Neural progenitor cell (in vitro differentiated cells): ENCODE data around the gene CNR2. TPM values are rescaled to one million over a fixed set of nuclear protein-coding genes. Genes with fewer than 3 reads are reported as not detected.

Experiments used
- DNase-seq: peaks from one replicate; pipeline ENCODE4 v3.0.0-alpha.2; 2016; ENCODE audit warnings: low spot score
- H2AFZ ChIP-seq: fragments of 200-600 bp; sonication (generic); replicated peaks from 2 replicates; pipeline ENCODE4 v1.6.1; 2016; ENCODE audit warnings: antibody characterized with exemption
- H3F3A ChIP-seq: fragments of 200-600 bp; sonication (generic); 2 replicates; pipeline ENCODE4 v1.6.1; 2016; ENCODE audit warnings: antibody characterized with exemption, low read depth
- H3K27ac ChIP-seq: fragments of 200-600 bp; sonication (generic); 2 replicates; pipeline ENCODE4 v1.5.1; 2016; ENCODE audit warnings: mild to moderate bottlenecking
- H3K27me3 ChIP-seq: fragments of 200-600 bp; sonication (generic); 2 replicates; pipeline ENCODE4 v1.6.1; 2016; ENCODE audit warnings: mild to moderate bottlenecking, moderate library complexity
- H3K36me3 ChIP-seq: fragments of 200-600 bp; sonication (generic); 2 replicates; pipeline ENCODE4 v1.5.1; 2016
- H3K4me1 ChIP-seq: fragments of 200-600 bp; sonication (generic); 2 replicates; pipeline ENCODE4 v1.6.1; 2016; ENCODE audit warnings: mixed run types
- H3K4me2 ChIP-seq: fragments of 200-600 bp; sonication (generic); 2 replicates; pipeline ENCODE4 v1.6.1; 2016
- H3K4me3 ChIP-seq: fragments of 200-600 bp; sonication (generic); 2 replicates; pipeline ENCODE4 v1.5.1; 2016
- H3K79me2 ChIP-seq: fragments of 200-600 bp; sonication (generic); 2 replicates; pipeline ENCODE4 v1.6.1; 2016; ENCODE audit warnings: low read depth
- H3K9ac ChIP-seq: fragments of 200-600 bp; sonication (generic); 2 replicates; pipeline ENCODE4 v1.6.1; 2016
- H3K9me3 ChIP-seq: fragments of 200-600 bp; sonication (generic); 2 replicates; pipeline ENCODE4 v1.5.1; 2016; ENCODE audit warnings: low read depth
- H4K20me1 ChIP-seq: fragments of 200-600 bp; sonication (generic); 2 replicates; pipeline ENCODE4 v1.6.1; 2016; ENCODE audit warnings: low read depth
- H3K27ac Mint-ChIP-seq: 3 replicates; pipeline ENCODE4 v1.8.0; 2021; ENCODE audit warnings: mixed read lengths
- H3K27me3 Mint-ChIP-seq: 2 replicates; pipeline ENCODE4 v1.8.0; 2022; ENCODE audit warnings: low read depth, mild to moderate bottlenecking, inconsistent platforms, moderate library complexity, mixed read lengths; ENCODE audit not compliant: insufficient read depth
- H3K36me3 Mint-ChIP-seq: 3 replicates; pipeline ENCODE4 v1.8.0; 2021; ENCODE audit warnings: mixed read lengths
- H3K4me1 Mint-ChIP-seq: 3 replicates; pipeline ENCODE4 v1.8.0; 2021; ENCODE audit warnings: mixed read lengths
- H3K4me3 Mint-ChIP-seq: 3 replicates; pipeline ENCODE4 v1.8.0; 2021; ENCODE audit warnings: mild to moderate bottlenecking, moderate library complexity, mixed read lengths
- H3K9me3 Mint-ChIP-seq: 3 replicates; pipeline ENCODE4 v1.8.0; 2020; ENCODE audit warnings: mixed read lengths
- EZH2 ChIP-seq: fragments of 200-600 bp; sonication (generic); IDR thresholded peaks from 2 replicates; pipeline ENCODE4 v1.6.1; 2017; ENCODE audit warnings: antibody characterized with exemption, mild to moderate bottlenecking, moderate library complexity
- EZH2phosphoT487 ChIP-seq: fragments of 200-600 bp; sonication (generic); IDR thresholded peaks from 2 replicates; pipeline ENCODE4 v1.6.1; 2017; ENCODE audit warnings: antibody characterized with exemption
- total RNA-seq: library from RNA; depleted of rRNA; stranded (reverse); fragments of >200 nt; gene quantifications from 2 replicates; pipeline ENCODE4 v1.2.3, GENCODE V29; 2015; ENCODE audit warnings: low replicate concordance
- TF ChIP-seq, protein P1 (sequence below): fragments of 200-600 bp; sonication (generic); IDR thresholded peaks from 2 replicates; pipeline ENCODE4 v1.5.1; 2017; ENCODE audit warnings: antibody characterized with exemption, mild to moderate bottlenecking

The CNR2 gene
- total RNA-seq, 1 donor from 2014 or later: not detected

DNA sequence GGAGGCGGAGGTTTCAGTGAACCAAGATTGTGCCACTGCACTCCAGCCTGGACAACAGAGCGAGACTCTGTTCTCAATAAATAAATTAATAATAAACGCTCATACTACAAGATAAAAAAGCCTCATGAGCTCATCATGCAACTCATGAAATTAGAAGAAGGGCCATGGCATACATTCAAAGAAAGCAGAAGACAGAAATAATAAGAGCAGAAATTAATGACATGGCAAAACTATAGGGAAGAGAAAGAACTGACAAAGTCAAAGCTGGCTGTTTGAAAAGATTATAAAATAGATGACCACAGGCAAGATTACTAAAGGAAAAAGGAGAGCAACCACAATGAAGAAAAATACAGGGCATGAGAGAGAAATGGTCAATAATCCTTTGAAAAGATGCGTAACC, 30.4 kb downstream of the CNR2 start:
- Histone ChIP-seq H4K20me1 (no peaks in the 10 kb centered on the region), H2AFZ (no peak overlapping the region), H3K9me3 (peaks cover 6% of the 10 kb centered on the region), H3K27me3 (no peaks in the 10 kb centered on the region), H3K4me3 (no peak overlapping the region), H3F3A (no peaks in the 10 kb centered on the region), H3K4me1 (no peaks in the 10 kb centered on the region), H3K36me3 (no peaks in the 10 kb centered on the region), H3K9ac (no peak overlapping the region), H3K4me2 (no peak overlapping the region), H3K27ac (no peak overlapping the region), H3K79me2 (no peaks in the 10 kb centered on the region)
- Mint-ChIP-seq H3K27ac (no peak overlapping the region), H3K9me3 (peaks cover 24% of the 10 kb centered on the region), H3K4me1 (no peaks in the 10 kb centered on the region), H3K36me3 (peaks cover 2% of the 10 kb centered on the region), H3K27me3 (peaks cover 5% of the 10 kb centered on the region), H3K4me3 (no peak overlapping the region)
- no peak for DNase-seq
- TF ChIP-seq, protein P1, sequence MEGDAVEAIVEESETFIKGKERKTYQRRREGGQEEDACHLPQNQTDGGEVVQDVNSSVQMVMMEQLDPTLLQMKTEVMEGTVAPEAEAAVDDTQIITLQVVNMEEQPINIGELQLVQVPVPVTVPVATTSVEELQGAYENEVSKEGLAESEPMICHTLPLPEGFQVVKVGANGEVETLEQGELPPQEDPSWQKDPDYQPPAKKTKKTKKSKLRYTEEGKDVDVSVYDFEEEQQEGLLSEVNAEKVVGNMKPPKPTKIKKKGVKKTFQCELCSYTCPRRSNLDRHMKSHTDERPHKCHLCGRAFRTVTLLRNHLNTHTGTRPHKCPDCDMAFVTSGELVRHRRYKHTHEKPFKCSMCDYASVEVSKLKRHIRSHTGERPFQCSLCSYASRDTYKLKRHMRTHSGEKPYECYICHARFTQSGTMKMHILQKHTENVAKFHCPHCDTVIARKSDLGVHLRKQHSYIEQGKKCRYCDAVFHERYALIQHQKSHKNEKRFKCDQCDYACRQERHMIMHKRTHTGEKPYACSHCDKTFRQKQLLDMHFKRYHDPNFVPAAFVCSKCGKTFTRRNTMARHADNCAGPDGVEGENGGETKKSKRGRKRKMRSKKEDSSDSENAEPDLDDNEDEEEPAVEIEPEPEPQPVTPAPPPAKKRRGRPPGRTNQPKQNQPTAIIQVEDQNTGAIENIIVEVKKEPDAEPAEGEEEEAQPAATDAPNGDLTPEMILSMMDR: no peak
- TF ChIP-seq EZH2: no peak
- TF ChIP-seq EZH2phosphoT487: no peak

DNA sequence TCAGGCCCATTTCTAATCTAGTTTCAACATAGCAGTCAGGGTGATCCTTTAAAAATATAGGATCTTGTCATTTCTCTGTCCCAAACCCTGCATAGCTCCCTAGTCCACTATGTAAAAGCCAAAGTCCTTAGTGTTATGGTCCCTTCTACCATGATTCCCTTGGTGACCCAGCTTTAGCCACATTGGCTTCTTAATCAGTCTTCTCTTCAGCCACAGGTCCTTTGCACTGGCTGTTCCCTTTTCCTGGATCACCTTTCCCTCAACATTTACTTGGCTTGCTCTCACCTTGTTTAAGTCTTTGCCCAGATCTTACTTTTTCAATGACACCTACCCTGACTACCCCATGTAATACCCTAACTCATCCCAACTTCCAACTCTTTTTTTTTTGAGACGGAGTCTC, 33.4 kb downstream of the CNR2 start:
- H3K4me3 ChIP-seq: no peak overlapping the region
- no peaks in the 10 kb centered on the region for H4K20me1 ChIP-seq
- no peak overlapping the region for H3K9ac ChIP-seq
- H3K9me3 ChIP-seq: peaks cover 6% of the 10 kb centered on the region
- H3K79me2 ChIP-seq: no peaks in the 10 kb centered on the region
- no peaks in the 10 kb centered on the region for H3F3A ChIP-seq
- Mint-ChIP-seq H3K36me3 (peaks cover 4% of the 10 kb centered on the region), H3K4me1 (no peaks in the 10 kb centered on the region), H3K9me3 (peaks cover 35% of the 10 kb centered on the region), H3K27me3 (peaks cover 8% of the 10 kb centered on the region), H3K27ac (no peak overlapping the region), H3K4me3 (no peak overlapping the region)
- H3K36me3 ChIP-seq: no peaks in the 10 kb centered on the region
- H2AFZ ChIP-seq: no peak overlapping the region
- DNase-seq: no peak
- H3K27ac ChIP-seq: no peak overlapping the region
- H3K4me1 ChIP-seq: no peaks in the 10 kb centered on the region
- TF ChIP-seq EZH2phosphoT487: no peak
- TF ChIP-seq EZH2: no peak
- TF ChIP-seq, protein P1: no peak
- no peaks in the 10 kb centered on the region for H3K27me3 ChIP-seq
- H3K4me2 ChIP-seq: no peak overlapping the region

DNA sequence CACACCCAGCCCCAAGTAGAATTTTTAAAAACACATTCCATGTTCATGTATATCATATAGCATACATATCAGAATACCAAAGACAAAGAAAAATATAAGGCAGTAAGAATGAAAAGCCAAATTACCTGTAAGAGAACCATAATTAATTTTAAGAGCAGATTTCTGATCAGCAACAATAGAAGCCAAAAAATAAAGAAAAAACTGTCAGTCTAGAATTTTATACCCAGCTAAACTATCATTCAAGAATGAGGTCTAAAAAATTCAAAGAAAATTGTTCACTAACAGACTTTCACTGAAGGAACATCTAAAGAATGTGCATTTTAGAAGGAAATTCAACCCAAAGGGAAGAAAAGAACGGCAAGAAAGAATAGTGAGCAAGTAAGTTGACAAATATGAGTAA, 34.5 kb downstream of the CNR2 start:
- no peak overlapping the region for H3K4me2 ChIP-seq
- H3K79me2 ChIP-seq: no peaks in the 10 kb centered on the region
- Mint-ChIP-seq H3K36me3 (peaks cover 4% of the 10 kb centered on the region), H3K4me3 (no peak overlapping the region), H3K4me1 (no peaks in the 10 kb centered on the region), H3K9me3 (peaks cover 35% of the 10 kb centered on the region), H3K27ac (no peak overlapping the region), H3K27me3 (peaks cover 8% of the 10 kb centered on the region)
- H3K36me3 ChIP-seq: no peaks in the 10 kb centered on the region
- H3K4me1 ChIP-seq: no peaks in the 10 kb centered on the region
- DNase-seq: no peak
- TF ChIP-seq, protein P1: no peak
- no peak for TF ChIP-seq EZH2
- no peak for TF ChIP-seq EZH2phosphoT487
- peaks cover 6% of the 10 kb centered on the region for H3K9me3 ChIP-seq
- no peak overlapping the region for H3K9ac ChIP-seq
- no peak overlapping the region for H3K4me3 ChIP-seq
- H3K27me3 ChIP-seq: no peaks in the 10 kb centered on the region
- H2AFZ ChIP-seq: no peak overlapping the region
- H4K20me1 ChIP-seq: no peaks in the 10 kb centered on the region
- H3K27ac ChIP-seq: no peak overlapping the region
- no peaks in the 10 kb centered on the region for H3F3A ChIP-seq
